GM12878 (cell line): ENCODE results near the gene RRP12. TPM values are rescaled to one million over a fixed set of nuclear protein-coding genes. Genes with fewer than 3 reads are reported as not detected.

ENCODE experiments used
- BHLHE40 ChIP-seq, 2 experiments: fragments of 450-650 bp in 1 of 2; IDR thresholded peaks; 2 replicates each; pipeline ENCODE4 v1.6.1; 2011 to 2017; ENCODE audit warnings: low read depth in 2 of 2, borderline replicate concordance in 1 of 2, improper control_type of control experiment in 1 of 2, low read length in 1 of 2, mild to moderate bottlenecking in 1 of 2
- BMI1 ChIP-seq: fragments of 450-650 bp; IDR thresholded peaks from 2 replicates; pipeline ENCODE4 v1.6.1; 2016; ENCODE audit warnings: mild to moderate bottlenecking, moderate library complexity, borderline replicate concordance
- CREB1 ChIP-seq: IDR thresholded peaks from 2 replicates; pipeline ENCODE4 v1.6.1; 2012; ENCODE audit warnings: low read depth, mild to moderate bottlenecking, inconsistent platforms
- FOXK2 ChIP-seq: fragments of 450-650 bp; IDR thresholded peaks from 2 replicates; pipeline ENCODE4 v1.6.1; 2017; ENCODE audit warnings: mild to moderate bottlenecking, moderate library complexity
- MYC ChIP-seq: IDR thresholded peaks from 2 replicates; pipeline ENCODE4 v1.6.1; 2011; ENCODE audit warnings: mild to moderate bottlenecking, low read length, moderate library complexity, inconsistent platforms; ENCODE audit not compliant: insufficient read depth, insufficient replicate concordance, insufficient read length, severe bottlenecking
- RAD51 ChIP-seq: fragments of 450-650 bp; IDR thresholded peaks from 2 replicates; pipeline ENCODE4 v1.6.1; 2016; ENCODE audit warnings: moderate library complexity, mild to moderate bottlenecking, inconsistent platforms
- RELA ChIP-seq: fragments of 450-650 bp; IDR thresholded peaks from 2 replicates; pipeline ENCODE4 v1.8.0; 2014; ENCODE audit warnings: borderline replicate concordance; ENCODE audit not compliant: partially characterized antibody
- SIN3A ChIP-seq: IDR thresholded peaks from 2 replicates; pipeline ENCODE4 v1.6.1; 2012; ENCODE audit warnings: low read depth, low read length, improper control_type of control experiment
- SMAD5 ChIP-seq: IDR thresholded peaks from 2 replicates; pipeline ENCODE4 v1.6.1; 2016; ENCODE audit warnings: antibody characterized with exemption, low read depth
- YY1 ChIP-seq: IDR thresholded peaks from 2 replicates; pipeline ENCODE4 v1.6.1; 2011; ENCODE audit warnings: low read depth, mild to moderate bottlenecking, low read length
- ZNF384 ChIP-seq: IDR thresholded peaks from 2 replicates; pipeline ENCODE4 v1.6.1; 2012; ENCODE audit warnings: low read depth, mild to moderate bottlenecking, low read length, improper control_type of control experiment, borderline replicate concordance
- ZZZ3 ChIP-seq: IDR thresholded peaks from 2 replicates; pipeline ENCODE4 v1.6.1; 2011; ENCODE audit warnings: low read depth; ENCODE audit not compliant: control insufficient read depth, insufficient read length
- polyA plus RNA-seq, 11 experiments: library from polyadenylated mRNA; depleted of rRNA in 4 of 11; unstranded in 6 of 11; stranded (reverse) in 5 of 11; fragments of >200 nt; fragmentation: Nextera tagmentation in 4 of 11; fragmentation: Illumina TruSeq in 1 of 11; extraction: Ambion mirVana in 4 of 11; extraction: Trizol in 1 of 11; gene quantifications; 1 replicate in 1 of 11; 2 replicates in 10 of 11; pipeline versions ENCODE4 v1.2.1 to v1.2.3, GENCODE V29; 2011 to 2016; ENCODE audit warnings: inconsistent platforms in 2 of 11, missing spikeins in 2 of 11, low read depth in 1 of 11
- total RNA-seq, 4 experiments: library from RNA; depleted of rRNA in 3 of 4; stranded (reverse); fragments of >200 nt in 3 of 4; fragmentation: Illumina TruSeq in 1 of 4; extraction: Trizol in 1 of 4; gene quantifications; 2 replicates each; pipeline versions ENCODE4 v1.2.1 to v1.2.3, GENCODE V29; 2013 to 2021
- TF ChIP-seq, protein P1 (sequence below): fragments of 450-650 bp; IDR thresholded peaks from 2 replicates; pipeline ENCODE4 v1.6.1; 2017; ENCODE audit warnings: mild to moderate bottlenecking
- TF ChIP-seq, protein P2 (sequence below), 3 experiments: IDR thresholded peaks in 2 of 3; conservative IDR thresholded peaks in 1 of 3; 2 replicates each; pipeline ENCODE4 v1.5.1; 2011; ENCODE audit warnings: low read depth in 3 of 3, low read length in 3 of 3, mild to moderate bottlenecking in 3 of 3, control low read depth in 2 of 3, moderate library complexity in 2 of 3, inconsistent platforms in 1 of 3, mixed read lengths in 1 of 3; ENCODE audit not compliant: control insufficient read depth in 2 of 3, insufficient read depth in 1 of 3; ENCODE audit errors: extremely low read depth in 1 of 3
- TF ChIP-seq, protein P3 (sequence below): IDR thresholded peaks from 2 replicates; pipeline ENCODE4 v1.6.1; 2012; ENCODE audit warnings: low read depth, low read length, improper control_type of control experiment

Gene RRP12
- total and polyA plus RNA-seq, 10 of the 15 experiments (the other 5 are each of a cell fraction or from before 2014, with no cell fraction given), result 5.3 to 48.7 (median 16.8) TPM

DNA sequence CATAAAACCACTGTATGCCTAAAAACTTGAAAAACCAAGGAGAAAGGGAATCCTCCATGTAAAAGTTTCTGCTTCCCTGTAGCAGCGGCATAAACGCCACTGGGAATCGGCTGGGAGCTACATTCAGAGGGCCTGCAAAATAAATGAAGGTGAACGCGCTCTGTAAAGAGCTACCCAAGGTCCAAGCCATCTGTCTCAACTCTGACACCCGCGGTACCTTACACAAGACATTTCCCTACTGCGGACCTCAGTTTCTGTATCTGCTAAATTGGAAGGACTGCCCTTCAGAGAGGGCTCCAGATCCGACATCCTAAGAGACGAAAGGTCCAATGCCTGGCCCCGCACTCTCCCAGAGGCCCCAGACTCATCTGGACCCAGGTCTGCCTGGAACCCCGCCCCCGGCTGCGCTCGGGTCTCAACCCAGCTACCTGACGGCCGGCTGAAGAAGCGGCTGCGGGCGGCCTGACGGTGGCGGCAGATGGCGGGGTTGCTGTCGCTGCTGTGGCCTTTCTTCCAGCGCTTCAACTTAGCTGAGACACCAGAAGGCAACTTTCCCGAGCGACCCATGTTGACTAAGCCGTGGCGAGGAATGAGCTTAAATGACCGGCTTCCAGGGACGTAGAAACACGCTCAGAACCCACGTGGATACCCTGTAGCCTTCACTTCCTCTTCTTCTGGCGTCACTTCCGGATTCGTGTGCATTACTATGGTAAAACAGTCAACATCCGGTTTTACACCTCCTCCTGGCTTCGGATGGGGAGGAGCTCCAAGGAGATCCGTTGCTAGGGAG lies at the start of gene RRP12 (continued):
- no peak for TF ChIP-seq BHLHE40 (IDR thresholded peaks at IDR 0.05; ENCODE audit: borderline replicate concordance in 1 of 2, low read depth in 2 of 2, low read length in 1 of 2)
- TF ChIP-seq RELA, result peak; percentile 8
- peak; percentile 98 for TF ChIP-seq CREB1
- TF ChIP-seq, protein P1, sequence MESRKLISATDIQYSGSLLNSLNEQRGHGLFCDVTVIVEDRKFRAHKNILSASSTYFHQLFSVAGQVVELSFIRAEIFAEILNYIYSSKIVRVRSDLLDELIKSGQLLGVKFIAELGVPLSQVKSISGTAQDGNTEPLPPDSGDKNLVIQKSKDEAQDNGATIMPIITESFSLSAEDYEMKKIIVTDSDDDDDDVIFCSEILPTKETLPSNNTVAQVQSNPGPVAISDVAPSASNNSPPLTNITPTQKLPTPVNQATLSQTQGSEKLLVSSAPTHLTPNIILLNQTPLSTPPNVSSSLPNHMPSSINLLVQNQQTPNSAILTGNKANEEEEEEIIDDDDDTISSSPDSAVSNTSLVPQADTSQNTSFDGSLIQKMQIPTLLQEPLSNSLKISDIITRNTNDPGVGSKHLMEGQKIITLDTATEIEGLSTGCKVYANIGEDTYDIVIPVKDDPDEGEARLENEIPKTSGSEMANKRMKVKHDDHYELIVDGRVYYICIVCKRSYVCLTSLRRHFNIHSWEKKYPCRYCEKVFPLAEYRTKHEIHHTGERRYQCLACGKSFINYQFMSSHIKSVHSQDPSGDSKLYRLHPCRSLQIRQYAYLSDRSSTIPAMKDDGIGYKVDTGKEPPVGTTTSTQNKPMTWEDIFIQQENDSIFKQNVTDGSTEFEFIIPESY, result no peak
- TF ChIP-seq ZNF384, result no peak
- TF ChIP-seq SIN3A, result peak; percentile 98
- peak; percentile 78 for TF ChIP-seq MYC
- TF ChIP-seq, protein P2, sequence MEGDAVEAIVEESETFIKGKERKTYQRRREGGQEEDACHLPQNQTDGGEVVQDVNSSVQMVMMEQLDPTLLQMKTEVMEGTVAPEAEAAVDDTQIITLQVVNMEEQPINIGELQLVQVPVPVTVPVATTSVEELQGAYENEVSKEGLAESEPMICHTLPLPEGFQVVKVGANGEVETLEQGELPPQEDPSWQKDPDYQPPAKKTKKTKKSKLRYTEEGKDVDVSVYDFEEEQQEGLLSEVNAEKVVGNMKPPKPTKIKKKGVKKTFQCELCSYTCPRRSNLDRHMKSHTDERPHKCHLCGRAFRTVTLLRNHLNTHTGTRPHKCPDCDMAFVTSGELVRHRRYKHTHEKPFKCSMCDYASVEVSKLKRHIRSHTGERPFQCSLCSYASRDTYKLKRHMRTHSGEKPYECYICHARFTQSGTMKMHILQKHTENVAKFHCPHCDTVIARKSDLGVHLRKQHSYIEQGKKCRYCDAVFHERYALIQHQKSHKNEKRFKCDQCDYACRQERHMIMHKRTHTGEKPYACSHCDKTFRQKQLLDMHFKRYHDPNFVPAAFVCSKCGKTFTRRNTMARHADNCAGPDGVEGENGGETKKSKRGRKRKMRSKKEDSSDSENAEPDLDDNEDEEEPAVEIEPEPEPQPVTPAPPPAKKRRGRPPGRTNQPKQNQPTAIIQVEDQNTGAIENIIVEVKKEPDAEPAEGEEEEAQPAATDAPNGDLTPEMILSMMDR (IDR thresholded peaks at IDR 0.05 in 2 of 3, conservative IDR thresholded peaks at IDR 0.05 in 1 of 3; ENCODE audit: control insufficient read depth in 2 of 3, extremely low read depth in 1 of 3, insufficient read depth in 1 of 3, low read depth in 3 of 3, low read length in 3 of 3), result 0 out of 6 replicates have a peak, but pooled peaks of 1 of the 3 experiments have one; percentile 16
- TF ChIP-seq FOXK2, result peak; percentile 87
- TF ChIP-seq SMAD5, result 0 out of 2 replicates have a peak, but pooled peaks have one; percentile 59
- TF ChIP-seq, protein P3, sequence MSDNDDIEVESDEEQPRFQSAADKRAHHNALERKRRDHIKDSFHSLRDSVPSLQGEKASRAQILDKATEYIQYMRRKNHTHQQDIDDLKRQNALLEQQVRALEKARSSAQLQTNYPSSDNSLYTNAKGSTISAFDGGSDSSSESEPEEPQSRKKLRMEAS, result peak; percentile 100
- TF ChIP-seq BMI1, result peak; percentile 97
- peak; percentile 69; the same call in 1 of the 2 replicates for TF ChIP-seq RAD51
- no peak for TF ChIP-seq ZZZ3
- TF ChIP-seq YY1, result 0 out of 2 replicates have a peak, but pooled peaks have one; percentile 36
